ENCODE results near the gene FLG2.
"Not testable (repeated sequence)": the region's sequence is repeated elsewhere in the genome, so short reads cannot be mapped to it uniquely, and the experiment has no call there.

FLG2 gene

DNA sequence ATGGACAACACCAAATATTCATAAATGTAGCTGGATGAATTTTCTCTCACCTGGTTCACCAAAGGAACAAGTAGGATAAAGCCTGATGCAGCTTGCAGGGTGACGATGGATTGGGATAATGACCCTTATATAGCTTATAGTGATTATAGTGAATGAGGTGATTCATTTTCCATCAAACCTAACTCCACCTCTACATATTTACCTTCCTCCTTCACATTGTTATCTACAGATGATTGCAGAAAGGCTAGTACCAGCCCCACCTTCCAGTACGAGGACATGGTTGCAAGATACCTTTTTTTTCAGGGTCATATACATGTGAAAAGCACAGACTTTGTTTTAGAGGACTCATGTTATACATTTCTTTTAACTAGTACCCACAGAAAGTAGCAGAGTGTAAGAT lies at the start of gene FLG2:
TSS of gene FLG2 (minus strand) at position 101 of the 400 bp plus-strand sequence. CDS start 1,122 bp downstream, outside the sequence.
- no peak for DNase-seq

DNA sequence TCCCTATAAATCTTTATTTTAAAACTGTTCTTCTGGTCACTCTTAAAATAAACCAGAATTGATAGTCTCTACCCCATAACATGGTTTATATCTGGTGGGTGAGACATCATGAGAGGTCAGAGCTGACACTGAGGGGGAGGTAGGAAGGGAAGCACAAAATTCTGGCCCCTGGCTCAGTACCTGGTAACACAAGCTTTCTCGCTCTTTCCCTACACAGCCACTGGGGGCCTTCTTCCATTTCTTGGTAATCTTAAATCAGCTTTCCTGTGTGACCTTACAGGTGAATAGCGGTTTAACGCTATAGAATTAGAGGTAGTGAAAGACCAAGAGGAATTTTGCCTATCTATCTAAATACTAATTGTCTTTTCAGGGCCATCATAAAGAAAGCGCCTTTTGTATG lies 48.9 kb upstream of the FLG2 start:
- no peak for DNase-seq

- no peak for DNase-seq
These were observed 39.2 kb upstream of the FLG2 start for GRCh38 chr1:152398812-152399698.

GRCh38 chr1:152397474-152397873 lies 37.7 kb upstream of the FLG2 start:
- DNase-seq: no peak

- DNase-seq: no peak
These were observed 34.3 kb upstream of the FLG2 start for GRCh38 chr1:152394151-152394550.

DNA sequence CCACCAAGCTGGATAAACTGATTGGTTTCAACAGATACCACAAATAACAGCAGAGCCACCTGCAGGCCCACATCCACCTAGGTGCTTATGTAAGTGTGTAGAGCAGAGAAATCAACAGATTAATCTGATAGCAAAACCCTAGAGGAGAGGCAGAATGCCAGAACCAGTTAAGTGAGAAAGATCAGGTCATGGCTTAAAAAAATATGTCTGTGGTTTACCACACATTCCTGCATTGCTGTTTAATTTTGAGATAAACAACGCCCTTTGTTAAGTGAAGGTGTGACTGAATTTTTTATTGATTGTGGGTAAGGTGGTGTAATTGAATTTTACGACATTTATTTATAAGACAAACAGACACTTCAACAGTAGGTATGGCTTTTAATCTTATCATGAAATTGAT lies 33.1 kb upstream of the FLG2 start:
- DNase-seq: no peak

DNA sequence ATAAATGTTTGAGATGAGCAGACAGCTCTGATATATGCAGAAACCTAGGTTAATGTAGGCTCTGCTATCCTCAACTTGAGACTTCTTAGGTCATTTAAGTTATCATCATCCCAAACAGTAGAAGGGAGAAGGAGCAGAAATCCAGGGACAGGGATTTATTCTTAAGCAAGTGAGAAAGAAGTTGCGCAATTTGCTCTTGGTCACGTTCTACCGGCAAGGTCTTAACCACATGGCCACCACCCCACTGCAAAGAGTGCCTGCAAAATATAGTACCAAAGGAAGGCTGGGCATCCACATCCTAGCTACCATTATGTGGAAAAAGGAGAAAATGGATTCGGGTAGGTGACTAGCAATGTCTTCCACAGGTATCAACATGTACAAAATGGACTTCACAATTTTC lies 29.1 kb upstream of the FLG2 start:
- no peak for DNase-seq

DNA sequence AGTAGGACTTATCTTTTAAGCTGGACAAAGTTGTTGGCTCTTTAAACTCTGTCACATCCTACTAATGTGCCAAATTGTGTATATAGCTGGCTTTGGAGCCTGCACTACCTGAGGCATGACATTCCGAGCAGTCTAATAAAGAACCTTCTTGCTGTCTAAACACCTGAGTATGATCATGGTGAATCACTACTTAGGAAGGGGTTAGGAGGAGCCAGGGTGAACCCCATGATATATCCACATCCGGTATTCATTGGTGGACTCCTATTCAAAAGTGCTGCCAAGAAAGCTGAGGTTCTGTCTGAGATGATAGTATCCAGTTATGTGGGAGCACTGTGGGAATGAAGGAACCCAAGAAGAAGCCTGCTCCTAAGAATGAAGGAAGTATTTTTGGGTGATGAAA lies 27.1 kb upstream of the FLG2 start:
- DNase-seq: no peak

DNA sequence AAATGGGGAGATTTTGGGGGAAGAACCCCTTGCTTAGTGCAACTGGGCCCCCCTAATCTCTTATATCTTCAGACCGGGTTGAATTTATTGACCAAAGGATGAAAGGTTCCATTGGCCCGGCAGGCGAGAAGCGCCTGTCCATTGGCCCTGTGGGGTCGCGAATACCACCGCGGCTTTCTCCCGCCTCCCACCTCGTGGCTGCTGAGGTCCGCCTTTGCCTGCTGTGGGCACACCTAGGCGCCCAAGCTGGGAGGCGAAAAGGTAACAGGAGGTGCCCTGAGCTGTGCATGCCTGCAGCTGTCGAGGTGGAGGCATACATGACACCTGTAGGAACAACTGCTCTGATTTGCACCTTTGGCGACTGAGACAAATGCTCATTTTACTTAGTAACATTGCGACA lies 21.1 kb upstream of the FLG2 start:
- DNase-seq: no peak

GRCh38 chr1:152374451-152374850 lies 14.6 kb upstream of the FLG2 start:
- DNase-seq: no peak

- DNase-seq: no peak
These were observed 12.9 kb upstream of the FLG2 start for GRCh38 chr1:152372672-152373071.

- no peak for DNase-seq
These were observed 7.6 kb upstream of the FLG2 start for GRCh38 chr1:152367436-152367835.

DNA sequence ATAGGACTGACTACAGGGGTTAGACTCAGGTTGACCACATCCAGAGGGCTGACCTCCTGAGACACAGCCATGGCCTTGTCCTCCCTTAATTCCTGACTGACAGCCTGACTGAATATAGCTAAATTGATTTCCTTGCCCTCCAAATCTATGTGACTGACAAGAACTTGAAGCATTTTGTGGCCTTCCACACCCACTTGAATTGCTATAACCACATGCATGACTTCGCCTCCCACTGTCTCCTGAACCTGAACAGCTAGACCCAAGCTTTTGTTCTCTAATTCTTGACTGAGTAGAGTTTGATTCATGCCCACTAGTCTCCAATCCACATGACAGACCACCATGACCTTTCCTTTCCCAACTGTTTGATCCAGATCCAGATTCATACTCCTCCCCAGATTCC lies 3.1 kb downstream of the FLG2 start:
- DNase-seq: no peak

DNA sequence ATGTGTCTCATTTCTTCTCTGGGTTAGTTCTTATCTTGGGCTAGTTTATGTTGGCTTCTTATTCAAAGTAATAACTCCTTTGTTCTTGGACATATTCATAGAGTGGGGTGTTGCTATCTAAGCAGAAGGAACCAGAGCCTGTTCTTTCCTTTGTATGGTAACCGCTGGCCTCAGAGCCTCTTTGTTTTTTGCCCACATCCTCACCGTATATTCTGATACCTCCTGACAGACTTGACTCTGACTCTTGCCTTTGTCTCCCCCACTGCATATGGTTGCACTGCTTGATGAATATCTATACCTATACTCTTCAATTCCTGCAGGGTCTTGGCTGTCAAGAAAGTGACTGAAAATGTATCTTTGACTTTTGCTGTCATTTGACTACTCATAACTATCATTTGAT lies 10.2 kb downstream of the FLG2 start:
- DNase-seq: no peak

DNA sequence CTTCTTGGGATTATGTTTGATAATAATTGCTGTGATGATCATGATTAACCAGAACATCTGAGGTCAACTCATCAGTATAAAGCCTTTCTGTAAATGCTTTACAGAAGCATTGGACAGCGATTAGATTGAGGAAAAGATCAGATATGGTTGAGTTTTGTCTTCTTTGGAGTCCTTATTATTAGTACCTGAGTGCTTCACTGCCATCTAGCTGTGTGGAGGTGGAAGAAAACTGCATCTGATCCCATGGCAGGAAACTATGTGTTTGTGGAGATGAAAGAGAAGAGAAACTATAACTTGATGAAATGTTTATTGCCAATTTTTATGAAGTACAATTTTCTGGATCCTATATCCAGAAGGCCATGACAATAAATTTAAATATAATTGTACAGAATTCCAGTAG lies 11.4 kb downstream of the FLG2 start:
- no peak for DNase-seq

DNA sequence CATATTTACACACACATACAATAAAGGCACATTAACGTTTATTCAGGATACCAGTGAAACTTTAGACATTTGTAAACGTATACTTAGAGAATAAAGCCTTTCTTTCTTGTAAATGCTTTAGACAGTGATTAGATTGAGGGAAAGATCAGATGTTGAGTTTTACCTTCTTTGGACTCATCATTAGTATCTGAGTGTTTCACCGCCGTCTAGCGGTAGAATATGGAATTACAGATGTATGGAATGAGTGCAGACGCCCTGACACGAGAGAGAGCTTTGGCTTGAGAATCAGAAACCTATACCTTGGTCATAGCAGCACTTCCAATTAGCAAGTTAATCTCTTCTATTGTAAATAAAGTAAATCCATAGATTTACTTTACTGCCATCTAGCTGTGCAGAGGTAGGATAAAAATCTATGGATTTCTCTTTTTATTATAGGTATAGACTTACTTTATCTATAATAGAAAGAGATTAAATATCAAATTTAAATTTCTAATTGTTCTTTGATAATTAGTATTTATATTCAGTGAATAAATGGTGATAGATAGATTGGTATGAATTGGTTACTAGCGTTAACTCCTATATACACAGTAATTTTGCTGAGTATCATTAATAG lies 12.6 kb downstream of the FLG2 start:
- peak; percentile 41 for DNase-seq

- DNase-seq: no peak
These were observed 15.4 kb downstream of the FLG2 start for GRCh38 chr1:152344438-152344837.

- no peak for DNase-seq
These were observed 16.8 kb downstream of the FLG2 start for GRCh38 chr1:152343006-152343405.

DNA sequence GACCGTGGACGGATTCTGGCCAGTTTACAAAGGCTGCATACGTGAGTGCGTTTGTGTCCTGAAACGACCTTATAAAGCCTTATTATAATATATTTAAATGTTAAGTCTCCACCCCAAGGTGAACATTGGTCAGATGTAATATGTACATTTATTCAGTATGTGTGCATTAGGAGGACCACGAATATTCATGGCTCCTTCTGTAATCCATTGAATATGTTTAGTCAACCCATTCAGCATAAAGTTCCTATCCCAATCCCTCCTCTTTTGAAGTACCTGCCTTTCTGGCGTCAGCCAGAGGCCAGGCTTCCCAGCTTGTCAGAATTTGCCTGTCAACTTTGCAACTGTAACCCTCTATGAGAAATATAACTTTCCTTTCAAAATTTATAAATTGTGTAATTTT lies 24.4 kb downstream of the FLG2 start:
- DNase-seq: no peak

DNA sequence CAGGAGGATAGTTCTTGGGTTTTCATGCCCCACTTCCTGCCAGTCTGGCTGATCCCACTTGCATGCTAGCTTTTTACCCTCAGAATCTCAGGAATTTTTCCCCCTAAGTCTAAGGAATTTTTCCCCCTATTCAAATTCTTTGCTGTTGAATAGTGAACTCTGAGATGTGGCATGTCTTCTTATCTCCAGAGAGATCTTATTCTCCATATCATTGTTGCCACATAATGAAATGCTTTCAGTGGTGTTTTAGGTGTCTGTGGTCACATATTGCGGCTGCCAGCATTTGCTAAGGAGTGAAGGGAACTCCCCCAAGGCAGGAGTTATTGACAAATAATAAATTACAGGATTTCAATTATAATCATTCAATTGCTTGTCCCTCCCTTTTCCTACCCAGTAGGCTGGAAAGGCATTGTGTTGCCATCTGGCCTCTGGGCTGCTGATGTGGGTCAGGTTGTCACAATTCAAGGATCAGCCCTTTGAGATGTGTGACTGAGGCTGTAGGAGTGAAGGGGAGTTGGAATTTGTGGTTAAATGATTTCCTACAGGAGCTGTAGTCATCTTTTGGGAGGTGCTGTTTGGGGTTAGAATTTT lies 30.9 kb downstream of the FLG2 start:
- no peak for DNase-seq

DNA sequence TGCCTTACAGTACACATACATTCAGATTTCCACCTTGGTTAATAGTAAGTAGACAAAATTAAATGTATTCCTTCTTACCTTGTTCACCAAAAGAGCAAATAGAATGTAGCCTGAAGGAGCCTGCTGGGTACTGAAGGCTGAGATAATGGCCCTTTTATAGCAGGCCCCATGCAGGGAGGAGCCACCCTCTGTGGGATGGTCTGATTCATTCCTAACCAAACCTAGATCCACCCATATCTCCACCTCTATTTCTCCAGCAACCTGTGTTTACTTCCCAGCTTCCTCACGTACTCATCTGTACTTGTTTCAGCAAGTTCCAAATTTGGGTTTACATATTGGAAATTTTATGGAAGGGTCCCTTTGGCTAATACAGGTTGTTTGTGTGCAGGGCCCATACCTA lies 34.7 kb downstream of the FLG2 start, which contains the start of gene FLG:
TSS of gene FLG (minus strand) at position 129 of the 400 bp plus-strand sequence. CDS start 9,783 bp downstream, outside the sequence.
- DNase-seq: no peak

- no peak for DNase-seq
These were observed 45.8 kb downstream of the FLG2 start for GRCh38 chr1:152313970-152314369.

- no peak for DNase-seq
These were observed 46.4 kb downstream of the FLG2 start for GRCh38 chr1:152313319-152313801.

DNA sequence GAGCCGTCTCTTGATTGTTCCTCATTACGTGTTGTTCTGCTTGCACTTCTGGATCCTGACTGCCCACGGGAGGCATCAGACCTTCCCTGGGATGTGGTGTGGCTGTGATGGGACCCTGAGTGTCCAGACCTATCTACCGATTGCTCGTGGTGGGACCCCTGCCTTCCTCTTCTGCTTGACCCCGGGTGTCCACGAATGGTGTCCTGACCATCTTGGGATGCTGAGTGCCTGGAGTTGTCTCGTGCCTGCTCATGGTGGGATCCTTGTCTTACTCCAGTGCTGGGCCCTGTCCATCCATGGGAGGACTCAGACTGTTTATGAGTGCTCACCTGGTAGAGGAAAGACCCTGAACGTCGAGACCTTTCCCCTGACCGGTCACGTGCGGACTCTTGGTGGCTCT lies 47.6 kb downstream of the FLG2 start:
- DNase-seq: not testable (repeated sequence)

All from DMS153 (cell line).